Vagina (tissue), 2 donors: ENCODE measurements around the gene PPP5C.

Experiments
- POLR2A ChIP-seq, 2 donors: fragments of 450-650 bp; IDR thresholded peaks; one replicate each; pipeline ENCODE4 v1.6.1; 2017; ENCODE audit warnings: antibody characterized with exemption in 2 of 2, mild to moderate bottlenecking in 2 of 2, moderate library complexity in 2 of 2
- POLR2AphosphoS5 ChIP-seq, 2 donors: sonication (generic); formaldehyde crosslinking; IDR thresholded peaks; one replicate each; pipeline ENCODE4 v1.9.0; 2017; ENCODE audit warnings: antibody characterized with exemption in 2 of 2, mild to moderate bottlenecking in 2 of 2, low read depth in 1 of 2; ENCODE audit not compliant: insufficient read depth in 1 of 2
- TF ChIP-seq, protein P1 (sequence below), 3 experiments: fragments of 450-650 bp in 2 of 3; fragments of 200-600 bp in 1 of 3; sonication (generic) in 1 of 3; IDR thresholded peaks; one replicate each; pipeline ENCODE4 v1.5.1; 2017 to 2019; ENCODE audit warnings: antibody characterized with exemption in 3 of 3, mild to moderate bottlenecking in 2 of 3, moderate library complexity in 2 of 3

GRCh38 chr19:46407856-46408663 is 61.2 kb downstream of the PPP5C start:
- no peak for TF ChIP-seq POLR2AphosphoS5 (IDR thresholded peaks at IDR 0.05; ENCODE audit: insufficient read depth in 1 of 2, low read depth in 1 of 2)
- TF ChIP-seq, protein P1, sequence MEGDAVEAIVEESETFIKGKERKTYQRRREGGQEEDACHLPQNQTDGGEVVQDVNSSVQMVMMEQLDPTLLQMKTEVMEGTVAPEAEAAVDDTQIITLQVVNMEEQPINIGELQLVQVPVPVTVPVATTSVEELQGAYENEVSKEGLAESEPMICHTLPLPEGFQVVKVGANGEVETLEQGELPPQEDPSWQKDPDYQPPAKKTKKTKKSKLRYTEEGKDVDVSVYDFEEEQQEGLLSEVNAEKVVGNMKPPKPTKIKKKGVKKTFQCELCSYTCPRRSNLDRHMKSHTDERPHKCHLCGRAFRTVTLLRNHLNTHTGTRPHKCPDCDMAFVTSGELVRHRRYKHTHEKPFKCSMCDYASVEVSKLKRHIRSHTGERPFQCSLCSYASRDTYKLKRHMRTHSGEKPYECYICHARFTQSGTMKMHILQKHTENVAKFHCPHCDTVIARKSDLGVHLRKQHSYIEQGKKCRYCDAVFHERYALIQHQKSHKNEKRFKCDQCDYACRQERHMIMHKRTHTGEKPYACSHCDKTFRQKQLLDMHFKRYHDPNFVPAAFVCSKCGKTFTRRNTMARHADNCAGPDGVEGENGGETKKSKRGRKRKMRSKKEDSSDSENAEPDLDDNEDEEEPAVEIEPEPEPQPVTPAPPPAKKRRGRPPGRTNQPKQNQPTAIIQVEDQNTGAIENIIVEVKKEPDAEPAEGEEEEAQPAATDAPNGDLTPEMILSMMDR (IDR thresholded peaks at IDR 0.05) = no peak
- no peak for TF ChIP-seq POLR2A (IDR thresholded peaks at IDR 0.05)
